Spleen (tissue), 11 donors: ENCODE results near the gene CCDC80. TPM values are rescaled to one million over a fixed set of nuclear protein-coding genes. Genes with fewer than 3 reads are reported as not detected.

Experiments used
- DNase-seq: peaks from one replicate; pipeline ENCODE4 v3.0.0-alpha.2; 2020
- H3K27ac ChIP-seq, 8 donors: fragments of 200-600 bp; sonication (generic) in 7 of 8; 1 replicate in 4 of 8; 2 replicates in 4 of 8; pipeline versions ENCODE4 v1.5.0 to v1.8.0; 2016 to 2021; ENCODE audit warnings: inconsistent platforms in 4 of 8, mild to moderate bottlenecking in 4 of 8, moderate library complexity in 1 of 8
- H3K27me3 ChIP-seq, 7 donors: fragments of 200-600 bp; sonication (generic) in 6 of 7; replicated peaks in 1 of 7; 1 replicate in 4 of 7; 2 replicates in 3 of 7; pipeline versions ENCODE4 v1.5.0 to v1.8.0; 2016 to 2021; ENCODE audit warnings: inconsistent platforms in 3 of 7, mild to moderate bottlenecking in 1 of 7
- H3K36me3 ChIP-seq, 6 donors: fragments of 200-600 bp; sonication (generic) in 5 of 6; 1 replicate in 4 of 6; 2 replicates in 2 of 6; pipeline versions ENCODE4 v1.5.0 to v1.8.0; 2016 to 2021; ENCODE audit warnings: inconsistent platforms in 2 of 6
- H3K4me1 ChIP-seq, 6 donors: fragments of 200-600 bp; sonication (generic) in 5 of 6; 1 replicate in 3 of 6; 2 replicates in 3 of 6; pipeline versions ENCODE4 v1.5.0 to v1.8.0; 2016 to 2021; ENCODE audit warnings: inconsistent platforms in 3 of 6
- H3K4me3 ChIP-seq, 8 donors: fragments of 200-600 bp; sonication (generic) in 7 of 8; 1 replicate in 4 of 8; 2 replicates in 4 of 8; pipeline versions ENCODE4 v1.5.0 to v1.8.0; 2016 to 2021; ENCODE audit warnings: inconsistent platforms in 4 of 8, mild to moderate bottlenecking in 4 of 8, moderate library complexity in 2 of 8
- H3K9me3 ChIP-seq, 8 donors: fragments of 200-600 bp; sonication (generic) in 7 of 8; 1 replicate in 4 of 8; 2 replicates in 4 of 8; pipeline versions ENCODE4 v1.5.0 to v1.8.0; 2016 to 2021; ENCODE audit warnings: inconsistent platforms in 4 of 8
- POLR2A ChIP-seq, 3 donors: fragments of 450-650 bp; IDR thresholded peaks; one replicate each; pipeline ENCODE4 v1.5.1; 2017; ENCODE audit warnings: antibody characterized with exemption in 3 of 3, mild to moderate bottlenecking in 1 of 3
- POLR2AphosphoS5 ChIP-seq, 3 donors: sonication (generic); formaldehyde crosslinking; IDR thresholded peaks; one replicate each; pipeline ENCODE4 v1.5.1; 2017; ENCODE audit warnings: antibody characterized with exemption in 3 of 3
- WGBS, 5 donors: extraction: QIAGEN DNeasy Blood & Tissue Kit in 3 of 5; methylation state at CpG; one replicate each; pipeline versions ENCODE4 v1.1.5 to v1.1.7; 2013 to 2018; 5-methylcytosine and 5-hydroxymethylcytosine counted together
- intact Hi-C: fragments of 100-400 bp; cut with DNase I; formaldehyde crosslinking; loops from one replicate; pipeline ENCODE4 v1.15.0; 2023; ENCODE audit warnings: low total_unique reads
- polyA plus RNA-seq, 3 donors: library from polyadenylated mRNA; stranded (reverse); fragments of 200-250 nt; gene quantifications; one replicate each; pipeline ENCODE4 v1.2.1, GENCODE V29; 2013
- total RNA-seq, 7 donors: library from RNA; depleted of rRNA in 3 of 7; stranded (reverse); fragments of >200 nt in 3 of 7; fragmentation: NEBNext Ultra II Directional in 4 of 7; extraction: Animal tissue kit (Norgen Biotek cat#: 25700) in 4 of 7; gene quantifications; one replicate each; pipeline versions ENCODE4 v1.1.0 to v1.2.1, GENCODE V29; 2016 to 2021
- TF ChIP-seq, protein P1 (sequence below), 11 experiments: fragments of 200-600 bp in 7 of 11; fragments of 450-650 bp in 4 of 11; sonication (generic) in 4 of 11; IDR thresholded peaks in 8 of 11; conservative IDR thresholded peaks in 3 of 11; 1 replicate in 7 of 11; 2 replicates in 4 of 11; pipeline versions ENCODE4 v1.4.0 to v1.8.0; 2016 to 2021; ENCODE audit warnings: antibody characterized with exemption in 11 of 11, inconsistent platforms in 4 of 11, mild to moderate bottlenecking in 1 of 11
- donor health status: healthy with polysubstance abuse.
- donor health status: DM: no; HTN: no; CAD: no; lungs with moderate emphysema.
- donor health status: DM: no; HTN: no; CAD: no.
- donor health status: Bipolar disorder and iron deficiency.
- donor health status: healthy.
- donor health status: DM: no; HTN: no; CAD: no.
- donor health status: DM: yes; HTN: yes; CAD: no.

The CCDC80 gene
- total and polyA plus RNA-seq, 10 donors: 5.2 to 99.9 (median 31.5) TPM

DNA sequence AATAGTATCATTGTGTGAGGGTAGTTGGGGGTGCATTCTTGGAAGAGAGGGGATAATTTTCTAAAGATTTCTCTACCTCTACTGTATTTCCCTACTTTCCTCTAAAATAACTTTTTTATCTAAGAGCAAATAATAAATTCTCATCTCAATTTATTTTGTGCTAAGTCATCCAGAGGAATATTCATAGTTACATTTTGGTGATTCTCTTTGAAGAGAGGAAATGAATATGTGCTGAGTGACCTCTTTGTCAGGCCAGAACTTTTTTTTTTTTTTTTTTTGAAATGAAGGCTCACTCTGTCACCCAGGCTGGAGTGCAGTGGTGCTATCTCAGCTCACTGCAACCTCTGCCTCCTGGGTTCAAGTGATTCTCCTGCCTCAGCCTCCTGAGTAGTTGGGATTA, 15.1 kb upstream of the CCDC80 start:
- Histone ChIP-seq H3K27me3 (no peaks in the 10 kb centered on the region), H3K36me3 (no peaks in the 10 kb centered on the region), H3K9me3 (no peaks in the 10 kb centered on the region), H3K4me3 (no peak overlapping the region), H3K27ac (no peak overlapping the region), H3K4me1 (peaks cover 0 to 6% (median 0%) of the 10 kb centered on the region in 6 donors)
- no peak for TF ChIP-seq POLR2A (IDR thresholded peaks at IDR 0.05)
- TF ChIP-seq POLR2AphosphoS5 (IDR thresholded peaks at IDR 0.05): no peak
- TF ChIP-seq, protein P1, sequence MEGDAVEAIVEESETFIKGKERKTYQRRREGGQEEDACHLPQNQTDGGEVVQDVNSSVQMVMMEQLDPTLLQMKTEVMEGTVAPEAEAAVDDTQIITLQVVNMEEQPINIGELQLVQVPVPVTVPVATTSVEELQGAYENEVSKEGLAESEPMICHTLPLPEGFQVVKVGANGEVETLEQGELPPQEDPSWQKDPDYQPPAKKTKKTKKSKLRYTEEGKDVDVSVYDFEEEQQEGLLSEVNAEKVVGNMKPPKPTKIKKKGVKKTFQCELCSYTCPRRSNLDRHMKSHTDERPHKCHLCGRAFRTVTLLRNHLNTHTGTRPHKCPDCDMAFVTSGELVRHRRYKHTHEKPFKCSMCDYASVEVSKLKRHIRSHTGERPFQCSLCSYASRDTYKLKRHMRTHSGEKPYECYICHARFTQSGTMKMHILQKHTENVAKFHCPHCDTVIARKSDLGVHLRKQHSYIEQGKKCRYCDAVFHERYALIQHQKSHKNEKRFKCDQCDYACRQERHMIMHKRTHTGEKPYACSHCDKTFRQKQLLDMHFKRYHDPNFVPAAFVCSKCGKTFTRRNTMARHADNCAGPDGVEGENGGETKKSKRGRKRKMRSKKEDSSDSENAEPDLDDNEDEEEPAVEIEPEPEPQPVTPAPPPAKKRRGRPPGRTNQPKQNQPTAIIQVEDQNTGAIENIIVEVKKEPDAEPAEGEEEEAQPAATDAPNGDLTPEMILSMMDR (IDR thresholded peaks at IDR 0.05 in 8 of 11, conservative IDR thresholded peaks at IDR 0.05 in 3 of 11): no peak
- DNase-seq: no peak
- intact Hi-C loops: no loop called here

DNA sequence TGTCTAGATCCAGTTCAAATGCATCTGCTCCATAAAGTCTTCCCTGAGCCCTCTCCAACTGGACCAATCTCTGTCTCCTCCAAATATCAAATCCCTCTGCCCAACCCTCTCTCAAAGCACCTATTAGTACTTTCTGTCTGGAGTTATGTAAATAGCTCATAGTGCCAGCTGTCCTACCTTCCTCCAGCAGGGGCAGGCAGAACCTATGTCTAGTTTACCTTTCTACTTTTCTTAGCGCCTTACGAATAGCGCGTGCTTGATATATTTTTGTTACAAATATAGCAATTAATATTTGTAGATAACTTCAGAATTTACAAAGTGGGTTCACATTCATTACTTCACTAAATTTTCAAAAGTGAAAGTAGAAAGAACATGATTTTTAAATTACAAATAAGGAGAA, 14.0 kb upstream of the CCDC80 start:
- Histone ChIP-seq H3K27ac (no peak overlapping the region), H3K4me3 (no peak overlapping the region), H3K27me3 (no peaks in the 10 kb centered on the region), H3K9me3 (no peaks in the 10 kb centered on the region), H3K4me1 (peaks cover 0 to 6% (median 0%) of the 10 kb centered on the region in 6 donors), H3K36me3 (no peaks in the 10 kb centered on the region)
- TF ChIP-seq, protein P1 (IDR thresholded peaks at IDR 0.05 in 8 of 11, conservative IDR thresholded peaks at IDR 0.05 in 3 of 11): peak in 1 of 11 experiments; percentile 23
- TF ChIP-seq POLR2AphosphoS5 (IDR thresholded peaks at IDR 0.05) (no peak), POLR2A (IDR thresholded peaks at IDR 0.05) (no peak)
- intact Hi-C loops: no loop called here
- WGBS, 5 donors: 96 to 99% (median 97%) methylated on average over 4 of the region's 4 CpGs
- DNase-seq: no peak

DNA sequence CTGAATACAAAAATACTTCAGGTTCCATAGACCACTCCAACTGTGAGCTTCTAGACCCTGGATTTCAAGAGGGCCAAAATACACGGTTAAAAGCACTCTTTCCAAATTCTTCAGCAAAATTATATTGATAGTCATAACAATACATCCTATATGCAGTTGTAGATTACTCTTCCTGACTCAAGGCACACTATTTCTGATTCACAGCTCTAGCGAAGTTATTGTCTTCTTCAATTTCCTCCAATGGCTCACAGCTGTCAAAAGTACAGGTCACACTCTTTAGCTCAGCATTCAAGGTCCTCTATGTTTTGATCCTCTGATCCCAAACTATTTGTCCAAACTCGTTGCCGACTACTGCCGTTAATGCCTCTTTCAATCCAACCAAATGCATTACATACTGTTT, 13.5 kb upstream of the CCDC80 start:
- Histone ChIP-seq H3K36me3 (no peaks in the 10 kb centered on the region), H3K4me1 (peaks cover 0 to 6% (median 0%) of the 10 kb centered on the region in 6 donors), H3K4me3 (no peak overlapping the region), H3K27ac (no peak overlapping the region), H3K9me3 (no peaks in the 10 kb centered on the region), H3K27me3 (no peaks in the 10 kb centered on the region)
- TF ChIP-seq POLR2AphosphoS5 (IDR thresholded peaks at IDR 0.05) (no peak), POLR2A (IDR thresholded peaks at IDR 0.05) (no peak)
- TF ChIP-seq, protein P1 (IDR thresholded peaks at IDR 0.05 in 8 of 11, conservative IDR thresholded peaks at IDR 0.05 in 3 of 11): no peak
- no peak for DNase-seq
- intact Hi-C loops: no loop called here
- WGBS, 5 donors: 88 to 94% (median 91%) methylated on average over 5 of the region's 5 CpGs

DNA sequence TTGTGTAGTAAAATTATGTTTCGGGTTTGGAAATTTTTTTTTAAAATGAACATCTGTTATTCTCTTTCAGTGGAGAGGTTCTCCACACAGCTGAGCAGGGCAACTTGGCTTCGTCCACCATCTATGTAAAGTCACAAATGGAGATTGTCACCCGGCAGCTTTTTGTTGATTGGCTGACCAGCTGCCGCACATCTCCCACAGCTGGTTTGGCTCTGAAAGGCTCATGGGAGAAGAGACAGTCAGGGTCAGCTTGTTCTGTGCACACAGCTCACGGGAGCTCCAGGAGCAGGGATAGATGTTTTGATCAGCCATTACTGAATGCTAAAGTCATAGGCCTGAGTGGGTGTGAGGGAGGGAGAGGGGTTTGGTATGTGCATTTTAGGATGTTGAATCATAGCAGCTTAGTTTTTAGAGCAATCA, 12.9 kb upstream of the CCDC80 start:
- TF ChIP-seq POLR2AphosphoS5 (IDR thresholded peaks at IDR 0.05) (no peak), POLR2A (IDR thresholded peaks at IDR 0.05) (no peak)
- TF ChIP-seq, protein P1 (IDR thresholded peaks at IDR 0.05 in 8 of 11, conservative IDR thresholded peaks at IDR 0.05 in 3 of 11): no peak
- 86 to 95% (median 90%) methylated on average over 5 of the region's 5 CpGs for WGBS, 5 donors
- peaks cover 0 to 6% (median 0%) of the 10 kb centered on the region in 6 donors for H3K4me1 ChIP-seq
- no peak overlapping the region for H3K27ac ChIP-seq
- H3K4me3 ChIP-seq: no peak overlapping the region
- DNase-seq: no peak
- no peaks in the 10 kb centered on the region for H3K27me3 ChIP-seq
- H3K9me3 ChIP-seq: no peaks in the 10 kb centered on the region
- no peaks in the 10 kb centered on the region for H3K36me3 ChIP-seq
- intact Hi-C loops: no loop called here
